NT2/D1 (cell line): ENCODE results near the gene GPR149.

Source experiments
- YY1 ChIP-seq: IDR thresholded peaks from 2 replicates; pipeline ENCODE4 v1.6.1; 2011; ENCODE audit not compliant: insufficient read length, insufficient read depth
- ZNF274 ChIP-seq: IDR thresholded peaks from 2 replicates; pipeline ENCODE4 v1.6.1; 2011; ENCODE audit warnings: mild to moderate bottlenecking, low read depth, low read length

DNA sequence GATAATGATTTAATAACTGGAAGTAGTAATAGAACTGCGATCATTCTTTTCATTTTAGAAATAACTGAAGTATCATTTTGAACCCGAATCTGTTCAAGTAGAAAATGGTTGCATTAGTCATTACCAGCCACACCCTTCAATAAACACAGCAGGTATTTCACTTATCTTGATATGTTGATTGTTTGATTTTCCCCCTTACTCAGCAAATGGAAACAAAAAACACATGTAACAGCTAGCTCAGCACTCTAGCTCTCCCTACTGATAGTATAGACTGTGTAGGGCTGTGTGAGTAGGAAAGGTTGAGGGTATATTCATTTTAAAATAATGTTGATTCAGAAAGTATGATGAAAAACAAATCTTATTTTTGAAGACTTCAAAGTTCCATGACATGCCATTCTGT, 1.1 kb upstream of the GPR149 start:
- no peak for TF ChIP-seq ZNF274
- TF ChIP-seq YY1: no peak
